GM18858 (cell line): Measurements from ENCODE around the gene NLK.

ENCODE experiments used
- ATAC-seq: cut with Tn5 transposase; IDR thresholded peaks from one replicate; pipeline ENCODE4 v1.9.1; 2021; ENCODE audit not compliant: unreplicated experiment

The NLK gene

DNA sequence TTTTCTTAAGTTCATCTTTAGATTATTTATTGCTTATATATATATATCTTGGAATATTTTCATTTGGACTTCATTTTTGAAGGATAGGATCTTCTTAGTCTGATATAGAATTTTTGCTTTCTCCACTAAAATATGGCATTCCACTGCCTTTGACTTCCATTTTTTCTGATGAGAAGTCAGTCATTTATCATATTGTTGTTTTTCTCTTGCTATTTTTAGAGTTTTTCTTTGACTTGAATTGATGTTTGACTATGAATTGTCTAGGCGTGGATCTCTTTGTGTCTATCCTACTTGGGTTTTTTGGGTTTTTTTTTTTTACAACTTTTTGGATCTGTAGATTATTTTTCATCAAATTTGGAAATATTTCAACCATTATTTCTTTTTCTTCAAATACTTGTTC is 67.7 kb downstream of the NLK start:
- ATAC-seq = no peak

DNA sequence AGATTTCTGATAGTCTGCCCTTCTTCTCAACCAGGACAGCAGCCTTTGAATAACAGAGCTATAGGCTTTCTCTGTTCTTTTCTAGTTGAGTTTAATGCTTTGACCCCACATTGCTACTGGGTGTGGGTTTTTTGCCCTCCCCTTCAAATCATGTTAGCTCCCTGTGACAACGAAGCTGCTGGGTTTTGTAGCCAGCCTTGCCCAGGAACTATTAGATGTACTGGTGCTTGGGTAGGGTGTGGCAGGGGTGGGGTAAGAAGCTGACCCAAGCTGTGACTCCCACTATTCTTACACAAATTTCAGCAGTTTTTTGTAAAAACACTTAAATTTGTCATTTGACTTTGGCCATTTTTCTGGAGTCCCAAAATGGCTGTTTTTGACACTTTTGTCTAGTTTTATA is 69.7 kb downstream of the NLK start:
- ATAC-seq = no peak

DNA sequence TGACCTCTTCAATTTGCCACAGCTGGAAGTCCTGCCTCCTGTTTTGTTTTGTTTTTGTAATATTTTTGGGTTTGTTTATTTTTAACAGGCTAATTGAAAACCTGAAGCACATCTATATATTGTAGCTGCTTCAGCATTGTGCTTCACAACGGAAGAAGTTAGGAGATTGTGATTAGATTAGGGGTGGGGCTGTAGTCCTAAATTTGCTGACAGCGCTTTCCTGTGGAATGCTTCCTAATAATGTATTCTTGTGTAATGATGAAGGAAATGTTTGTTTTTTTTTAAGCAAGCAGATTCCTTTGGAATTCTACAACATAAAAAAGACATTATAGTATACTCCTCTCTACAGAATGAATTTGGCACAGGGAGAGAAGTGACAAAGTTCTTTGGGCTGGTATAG is 70.1 kb downstream of the NLK start:
- ATAC-seq = no peak

DNA sequence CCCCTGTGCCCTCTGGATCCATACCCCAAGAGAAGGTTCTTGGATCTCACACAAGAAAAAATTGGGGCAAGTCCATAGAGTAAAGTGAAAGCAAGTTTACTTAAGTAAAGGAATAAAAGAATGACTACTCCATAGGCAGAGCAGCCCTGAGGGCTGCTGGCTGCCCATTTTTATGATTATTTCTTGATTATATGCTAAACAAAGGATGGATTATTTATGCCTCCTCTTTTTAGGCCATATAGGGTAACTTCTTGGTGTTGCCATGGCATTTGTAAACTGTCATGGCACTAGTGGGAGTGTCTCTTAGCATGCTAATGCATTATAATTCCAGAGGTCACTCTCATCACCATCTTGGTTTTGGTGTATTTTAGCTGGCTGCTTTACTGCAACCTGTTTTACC is 70.8 kb downstream of the NLK start:
- ATAC-seq = no peak

DNA sequence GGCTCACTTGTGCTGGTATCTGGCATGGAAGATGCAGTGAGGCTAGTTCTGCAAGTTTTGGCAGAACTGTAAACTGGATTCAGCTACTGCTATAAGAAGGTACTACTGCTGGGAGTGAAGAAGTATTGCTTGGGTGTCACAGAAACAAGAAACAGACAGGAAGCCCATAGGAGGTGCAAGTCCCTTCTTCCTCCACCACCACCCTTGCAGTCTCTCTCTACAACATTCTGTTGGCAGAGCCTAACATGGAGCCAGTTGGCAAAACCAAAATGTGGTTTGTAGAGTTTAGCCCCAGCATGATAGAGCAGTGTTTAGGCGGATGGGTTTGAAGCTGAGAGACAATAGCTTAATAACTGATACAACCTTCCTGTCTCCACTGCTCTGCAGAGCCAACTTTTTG is 72.6 kb downstream of the NLK start:
- ATAC-seq = no peak

DNA sequence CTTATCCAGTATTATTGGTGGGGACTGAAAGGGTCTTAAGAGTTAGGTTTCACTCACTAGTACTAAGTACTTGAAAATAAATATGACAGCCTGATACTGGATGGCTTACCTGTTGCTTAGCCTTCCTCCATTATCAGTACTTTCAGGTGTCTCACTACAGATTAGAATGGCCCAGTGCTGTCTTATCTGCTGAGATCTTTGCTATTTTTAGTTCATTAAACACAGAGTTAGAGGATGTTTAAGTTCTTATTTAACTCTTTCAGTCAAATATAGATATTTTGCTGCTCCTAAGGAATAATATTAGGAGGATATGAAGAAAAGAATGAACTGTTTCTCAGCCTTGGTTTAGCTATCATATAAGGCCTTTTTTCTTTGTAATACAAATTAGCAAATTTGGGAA is 74.8 kb downstream of the NLK start:
- ATAC-seq = no peak

DNA sequence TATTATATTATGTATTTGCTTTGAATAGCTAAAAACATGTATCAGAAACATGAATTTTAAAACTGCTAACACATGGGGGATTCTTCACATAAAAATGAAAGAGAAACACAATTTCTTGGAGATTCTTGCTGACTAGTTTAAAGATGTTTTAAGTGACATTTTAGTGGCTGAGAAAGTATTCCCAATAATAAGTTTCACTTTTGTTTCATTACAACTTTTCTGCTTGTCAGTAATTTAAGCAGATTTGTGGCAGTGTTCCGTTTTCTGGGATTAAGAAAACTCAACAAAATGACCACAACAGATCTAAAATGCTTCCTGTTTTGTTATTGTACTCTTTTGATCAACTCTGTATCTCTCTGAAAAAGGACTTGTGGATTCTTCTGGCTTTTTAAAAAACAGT is 75.9 kb downstream of the NLK start:
- ATAC-seq = no peak

DNA sequence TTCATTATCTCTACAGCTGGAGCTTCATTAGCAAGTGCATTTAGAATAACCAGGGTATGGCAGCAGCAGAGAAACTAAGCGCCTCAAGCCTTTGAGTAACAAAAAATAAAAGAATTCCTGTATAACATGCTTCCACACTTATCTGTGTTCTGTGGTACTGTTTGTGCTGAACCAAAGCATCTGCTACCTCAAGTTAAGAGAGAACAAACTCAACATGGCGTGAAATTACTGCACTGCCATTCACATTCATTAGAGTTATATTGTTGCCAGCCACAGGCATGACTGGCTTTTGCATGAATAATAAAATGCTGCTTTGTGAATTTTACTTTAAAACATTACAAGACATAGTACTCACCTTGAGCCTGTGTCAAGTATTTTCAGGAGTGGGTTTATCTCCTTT is 76.6 kb downstream of the NLK start:
- ATAC-seq = no peak

DNA sequence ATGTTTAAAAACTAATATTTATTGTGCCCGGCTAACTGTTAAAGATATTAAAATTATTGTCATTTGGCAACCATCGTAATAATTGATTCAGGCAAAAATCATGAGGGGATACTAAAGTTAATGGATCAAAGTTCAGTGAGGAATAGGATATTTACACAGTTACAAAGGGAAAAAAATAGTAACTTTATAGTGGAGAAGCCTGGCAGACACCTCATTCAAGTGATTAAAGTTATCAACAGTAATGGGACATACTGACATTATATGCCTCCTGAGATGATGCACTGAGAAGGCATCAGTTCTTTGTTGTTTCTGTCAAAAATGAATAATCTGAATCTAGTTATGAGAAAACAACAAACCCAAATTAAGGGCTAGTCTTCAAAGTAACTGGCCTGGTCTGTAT is 77.1 kb downstream of the NLK start:
- no peak for ATAC-seq

DNA sequence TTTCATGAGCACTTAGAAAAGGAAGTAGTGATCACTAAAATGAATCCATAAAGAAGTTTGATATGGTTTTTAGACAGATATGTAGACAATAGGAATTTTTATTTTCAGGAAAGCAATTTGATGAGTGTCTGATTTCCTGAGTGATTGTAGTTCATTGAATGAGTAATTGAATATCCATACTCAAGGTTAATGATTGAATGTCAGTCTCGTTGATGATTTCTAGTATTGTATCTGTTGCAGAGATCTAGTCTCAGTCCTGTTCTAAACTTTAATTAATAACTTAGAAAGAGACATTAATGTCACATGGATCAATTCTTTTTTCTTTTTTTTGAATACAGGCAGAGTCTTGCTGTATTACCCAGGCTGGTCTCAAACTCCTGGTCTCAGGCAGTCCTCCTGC is 78.3 kb downstream of the NLK start:
- ATAC-seq = no peak

DNA sequence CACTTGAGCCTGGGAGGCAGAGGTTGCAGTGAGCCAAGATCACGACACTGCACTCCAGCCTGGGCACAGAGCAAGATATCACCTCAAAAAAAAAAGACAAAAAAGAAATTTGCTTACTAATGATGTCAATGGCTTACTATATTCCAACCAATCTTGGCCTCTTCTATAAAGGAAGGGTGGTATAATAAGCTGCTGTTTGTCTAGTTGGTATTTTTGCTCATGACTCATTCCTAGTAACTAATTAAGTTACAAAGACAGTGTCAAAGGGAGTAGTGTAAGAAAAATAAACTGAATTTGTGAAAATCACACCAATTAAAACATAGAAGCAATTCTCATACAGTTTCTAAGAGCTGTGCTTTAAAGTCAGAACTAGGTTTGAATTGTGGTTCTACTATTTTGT is 82.5 kb downstream of the NLK start:
- no peak for ATAC-seq

DNA sequence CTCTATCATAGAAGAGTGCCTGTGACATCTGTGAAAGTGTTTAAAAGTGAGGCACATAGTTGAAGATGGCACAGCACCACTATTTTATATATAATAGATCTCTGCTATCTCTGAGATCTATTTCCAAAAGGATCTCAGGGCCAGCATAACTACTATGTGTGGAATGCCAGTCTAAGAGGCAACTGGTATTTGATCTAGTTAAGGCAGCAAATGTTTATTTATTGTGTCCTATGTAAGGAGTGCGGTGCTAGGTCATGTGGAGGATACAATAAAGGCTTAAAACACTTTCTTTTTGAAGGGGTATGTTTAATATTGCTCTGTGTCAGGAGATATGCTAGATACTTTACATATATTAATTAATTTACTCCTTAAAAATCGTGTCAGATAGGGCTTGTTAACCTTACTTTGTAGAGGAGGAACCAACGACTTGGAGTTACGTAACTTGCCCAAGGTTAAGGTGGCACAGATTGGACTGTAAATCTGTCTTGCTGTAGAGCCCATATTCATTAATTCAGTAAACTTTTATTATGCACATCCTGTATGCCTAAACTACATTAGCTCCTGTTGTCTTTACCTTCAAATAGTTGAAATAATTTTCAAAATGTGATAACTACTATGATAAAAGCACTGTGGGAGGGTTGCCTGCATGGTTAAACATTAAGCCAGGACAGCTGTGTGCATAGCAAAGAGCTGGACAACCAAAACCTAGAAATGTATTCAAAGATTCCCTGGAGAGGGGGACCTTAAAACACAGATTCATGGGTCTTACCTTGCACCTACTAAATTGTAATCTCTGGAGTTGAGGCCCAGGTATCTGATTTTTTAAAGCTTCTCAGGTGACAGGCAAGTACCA is 83.3 kb downstream of the NLK start:
- ATAC-seq = no peak

DNA sequence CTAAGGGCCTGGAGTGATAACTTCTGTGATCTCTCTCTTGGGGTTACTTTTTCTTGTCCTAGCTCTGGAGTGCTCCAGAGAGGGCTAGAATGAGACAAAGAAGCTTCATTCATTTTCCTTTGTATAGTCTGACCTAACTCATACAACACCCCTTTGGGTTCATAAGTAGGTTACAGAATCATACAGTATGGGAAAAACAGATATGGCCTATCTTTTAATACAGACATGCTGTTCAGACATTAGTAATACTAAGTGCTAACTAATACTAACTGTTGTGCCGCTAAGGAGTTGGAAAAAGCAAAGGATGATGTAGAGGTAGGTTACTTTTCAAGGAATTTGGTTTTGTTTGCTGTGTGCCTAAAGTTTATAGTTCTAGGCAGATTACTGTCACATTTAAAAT is 84.7 kb downstream of the NLK start:
- no peak for ATAC-seq

DNA sequence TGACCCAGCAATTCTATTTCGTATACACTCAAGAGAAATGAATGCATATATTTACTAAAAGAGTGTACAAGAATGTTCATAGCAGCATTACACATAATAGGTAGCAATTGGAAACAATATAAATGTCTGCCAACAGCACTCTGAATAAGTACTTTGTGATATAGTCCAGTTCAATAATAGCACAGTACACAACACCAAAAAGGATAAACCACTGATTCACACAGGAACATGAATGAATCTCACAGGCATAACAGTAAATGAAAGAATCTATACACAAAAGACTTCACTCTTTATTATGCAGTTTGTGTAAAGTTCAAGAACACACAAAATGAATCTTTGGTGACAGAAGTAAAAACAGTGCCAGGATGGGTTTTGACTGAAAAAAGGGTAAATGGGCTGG is 86.3 kb downstream of the NLK start:
- no peak for ATAC-seq

DNA sequence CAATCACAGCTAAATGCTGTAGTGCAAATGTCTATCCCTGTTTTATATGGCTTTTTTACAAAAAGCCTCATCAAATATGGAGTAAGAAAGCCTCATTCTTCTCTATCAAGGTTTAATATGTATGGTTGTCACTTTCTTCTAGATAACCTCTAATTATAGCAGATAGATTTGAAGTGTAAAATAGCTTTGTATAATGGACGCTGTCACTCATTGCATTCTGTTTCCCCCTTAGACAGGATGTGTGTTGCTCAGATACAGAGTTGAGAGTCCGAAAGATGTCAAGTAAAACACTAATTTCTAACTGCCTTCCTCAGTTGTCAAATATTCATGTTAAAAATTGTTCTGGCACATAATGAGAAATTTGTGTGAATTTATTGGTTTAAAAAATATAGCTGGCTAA is 88.0 kb downstream of the NLK start:
- no peak for ATAC-seq

DNA sequence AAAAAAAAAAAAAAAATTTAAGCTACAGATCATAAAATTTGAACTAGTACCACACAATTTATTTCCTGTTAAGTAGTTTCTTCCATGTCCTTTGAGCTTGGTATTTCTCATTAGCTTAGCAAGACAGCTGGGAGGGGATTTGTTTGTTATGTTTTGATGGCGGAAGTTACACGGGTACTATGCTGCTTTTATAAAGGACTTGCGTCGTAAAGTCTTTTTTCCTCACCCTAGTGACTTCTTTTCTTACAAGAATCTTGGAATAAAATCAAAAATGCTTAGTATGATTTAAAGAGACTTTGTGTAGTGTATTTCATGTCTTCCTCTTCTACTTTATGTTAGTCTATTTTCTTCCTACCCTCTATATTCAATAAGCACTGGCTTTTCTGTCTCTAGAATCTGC is 89.1 kb downstream of the NLK start:
- no peak for ATAC-seq

DNA sequence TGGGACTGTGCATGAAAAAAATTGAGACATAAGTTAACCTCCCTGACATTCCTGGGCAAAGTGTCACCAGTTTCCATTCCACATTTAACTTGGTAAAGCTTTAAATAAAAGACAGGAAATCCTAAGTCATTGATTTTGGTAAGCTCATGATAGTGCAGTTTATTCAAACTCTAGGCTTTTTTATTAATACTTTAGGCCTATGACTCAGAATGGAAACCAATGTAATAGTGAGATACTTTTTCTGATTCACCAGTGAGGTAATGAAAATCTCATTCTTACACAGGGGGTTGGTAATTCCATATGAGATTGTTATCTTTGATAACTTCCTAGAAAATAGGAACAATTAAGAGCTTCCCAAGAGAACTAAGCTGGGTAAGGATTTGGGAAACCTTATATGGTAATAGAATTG is 91.1 kb downstream of the NLK start:
- ATAC-seq = no peak

DNA sequence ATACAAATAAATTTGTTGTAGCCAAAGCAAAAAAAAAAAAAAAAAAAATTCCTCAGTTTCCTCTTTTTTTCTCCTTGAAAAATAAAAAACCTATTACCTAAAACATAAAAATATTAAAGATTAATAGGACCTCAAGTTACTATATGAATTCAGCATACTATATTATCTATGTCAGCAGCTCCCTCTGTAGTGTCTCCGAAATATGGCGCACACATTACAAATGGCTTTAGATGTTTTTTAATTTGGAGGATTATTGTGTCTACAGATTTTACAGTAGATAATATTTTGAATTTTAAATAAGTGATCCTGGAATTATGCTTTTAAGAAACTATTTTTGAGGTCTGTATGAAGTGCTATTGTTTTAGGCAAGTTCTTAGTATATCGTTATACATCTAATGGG is 94.4 kb downstream of the NLK start:
- no peak for ATAC-seq

DNA sequence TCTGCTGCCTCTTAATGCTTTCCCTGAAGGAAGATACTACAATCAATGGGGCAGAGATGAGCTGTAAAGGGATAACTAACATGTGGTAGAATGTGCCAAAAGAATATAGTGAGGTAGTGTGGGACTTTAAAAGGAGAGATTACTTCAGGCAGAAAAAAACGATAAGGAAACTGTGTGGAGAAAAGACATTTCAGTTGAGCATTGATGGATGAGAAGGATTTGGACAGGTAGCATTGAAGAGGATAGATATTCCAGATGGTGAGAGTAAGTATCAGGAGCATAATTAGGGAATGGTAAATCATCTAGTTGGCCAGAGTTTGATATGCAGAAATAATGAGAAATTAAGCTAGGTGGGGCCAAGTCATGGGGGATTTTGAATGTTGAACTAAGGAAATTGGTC is 97.3 kb downstream of the NLK start:
- ATAC-seq = no peak

DNA sequence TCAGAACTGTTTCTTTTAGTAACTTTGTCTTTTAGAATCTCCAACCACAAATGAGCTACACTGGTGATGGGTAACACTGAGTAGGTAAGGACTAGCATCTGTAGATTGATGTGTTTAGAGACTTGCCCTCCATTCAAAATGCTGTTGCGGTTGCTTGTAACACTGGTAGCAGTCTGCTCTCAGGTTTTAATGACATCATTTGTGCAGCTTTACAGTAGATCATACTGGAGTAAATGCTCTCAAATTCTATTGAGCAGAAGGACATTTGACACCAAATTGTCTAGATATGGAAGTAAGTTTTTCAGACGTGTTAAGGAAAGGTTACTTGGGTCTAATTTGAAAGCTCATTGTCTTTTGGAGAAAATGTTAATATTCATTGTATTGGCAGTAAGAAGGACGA is 98.8 kb downstream of the NLK start:
- no peak for ATAC-seq

DNA sequence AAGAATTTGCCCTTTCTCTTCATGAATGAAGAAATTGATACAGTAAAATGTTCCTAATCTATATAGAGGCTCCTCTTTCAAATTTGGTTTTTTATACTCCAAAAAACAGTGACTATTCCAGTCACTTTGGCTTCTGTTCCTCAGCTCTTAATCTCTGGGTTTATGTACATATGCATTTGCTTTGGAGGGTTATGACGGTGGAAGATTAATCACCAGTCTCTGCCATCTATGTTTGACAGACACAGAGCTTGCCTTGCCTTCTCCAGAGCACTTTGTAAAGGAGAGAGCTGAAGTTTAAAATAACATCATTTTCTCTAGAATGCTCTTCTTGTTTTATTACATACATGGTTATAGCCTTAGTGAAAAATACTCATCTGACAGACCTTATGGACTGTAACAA is 99.3 kb downstream of the NLK start:
- no peak for ATAC-seq

DNA sequence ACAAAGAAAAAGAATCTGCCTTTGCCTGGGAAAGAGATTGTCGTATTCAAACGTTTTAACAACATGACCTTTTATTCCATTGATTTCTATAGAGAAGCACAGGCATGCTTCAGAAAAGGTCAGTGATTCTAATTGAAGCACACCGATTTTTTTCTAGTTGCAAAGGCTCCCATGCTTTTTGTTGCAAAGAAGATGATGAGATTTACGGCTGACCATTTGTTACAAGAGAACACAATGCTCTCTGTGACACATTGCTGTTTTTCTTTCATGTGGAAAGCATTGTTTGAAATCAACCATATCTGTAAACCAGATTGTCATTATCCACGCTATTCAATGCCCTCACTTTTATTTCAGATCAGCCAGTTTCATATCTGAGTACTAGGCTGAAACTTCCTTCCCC is 99.8 kb downstream of the NLK start:
- ATAC-seq = no peak

DNA sequence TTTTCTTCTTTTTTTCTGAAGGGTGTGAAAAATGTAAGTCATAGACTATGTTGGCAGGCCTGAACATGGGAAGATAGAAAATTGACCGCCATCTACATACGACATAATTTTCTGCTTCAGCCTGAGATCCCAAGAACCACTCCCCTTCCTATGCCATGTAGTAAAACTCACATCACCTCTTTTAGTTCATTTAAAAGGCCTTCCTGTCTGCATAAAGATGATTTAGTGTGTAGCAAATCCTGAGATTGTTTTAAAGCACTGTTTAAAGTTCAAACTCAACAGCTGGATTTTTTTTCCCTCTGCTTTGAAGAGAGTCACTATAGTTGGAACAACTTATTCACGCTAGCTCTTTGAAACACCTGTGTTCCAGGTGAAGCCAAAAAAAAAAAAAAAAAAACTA is 101.5 kb downstream of the NLK start:
- no peak for ATAC-seq
